GM12864 (cell line): ENCODE measurements around the gene FEN1.

ENCODE experiments used
- DNase-seq: peaks from one replicate; pipeline ENCODE4 v3.0.0-alpha.2; 2011; ENCODE audit warnings: low read depth
- H3K4me3 ChIP-seq: 2 replicates; pipeline ENCODE4 v1.5.1; 2011; ENCODE audit warnings: mild to moderate bottlenecking, low read depth, low read length, control low read depth
- TF ChIP-seq, protein P1 (sequence below): IDR thresholded peaks from 2 replicates; pipeline ENCODE4 v1.5.1; 2011; ENCODE audit warnings: low read depth, mild to moderate bottlenecking, moderate library complexity, low read length, control low read depth, inconsistent platforms; ENCODE audit errors: missing control alignments

FEN1 gene

DNA sequence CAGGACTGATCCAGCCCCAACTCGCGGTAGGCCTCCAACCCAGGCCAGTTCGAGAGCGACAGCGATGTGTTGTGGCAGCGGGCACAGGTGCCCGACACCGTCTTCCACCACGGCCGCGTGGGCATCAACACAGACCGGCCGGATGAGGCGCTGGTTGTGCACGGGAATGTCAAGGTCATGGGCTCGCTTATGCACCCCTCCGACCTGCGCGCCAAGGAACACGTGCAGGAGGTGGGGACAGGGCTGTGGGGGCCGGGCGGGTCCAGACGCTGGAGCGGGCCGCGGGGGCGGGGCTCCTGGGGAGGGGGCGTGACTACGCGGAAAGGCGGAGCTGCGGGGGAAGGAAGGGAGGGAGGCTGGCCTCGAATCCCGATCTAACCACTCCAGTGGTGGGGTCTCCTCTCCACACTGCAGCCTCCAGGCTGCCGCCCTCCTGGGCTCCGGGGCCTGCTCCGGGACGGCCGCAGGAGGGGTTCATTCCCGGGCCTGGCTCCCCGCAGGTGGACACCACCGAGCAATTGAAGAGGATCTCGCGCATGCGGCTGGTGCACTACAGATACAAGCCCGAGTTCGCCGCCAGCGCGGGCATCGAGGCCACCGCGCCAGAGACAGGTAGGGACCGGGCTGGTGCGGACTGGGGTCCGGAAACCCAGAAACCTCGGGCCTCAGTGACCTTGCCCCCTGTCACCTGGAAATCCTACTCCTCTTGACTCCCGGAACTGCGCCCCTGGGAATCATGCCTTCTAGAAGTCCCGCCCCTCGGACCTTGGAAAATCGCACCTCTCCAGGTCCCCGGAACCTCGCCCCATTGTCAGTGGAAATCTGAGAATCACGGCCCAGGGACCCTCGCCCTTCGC lies 15.2 kb upstream of the FEN1 start:
- peak overlapping the region; percentile 32 for H3K4me3 ChIP-seq
- TF ChIP-seq, protein P1, sequence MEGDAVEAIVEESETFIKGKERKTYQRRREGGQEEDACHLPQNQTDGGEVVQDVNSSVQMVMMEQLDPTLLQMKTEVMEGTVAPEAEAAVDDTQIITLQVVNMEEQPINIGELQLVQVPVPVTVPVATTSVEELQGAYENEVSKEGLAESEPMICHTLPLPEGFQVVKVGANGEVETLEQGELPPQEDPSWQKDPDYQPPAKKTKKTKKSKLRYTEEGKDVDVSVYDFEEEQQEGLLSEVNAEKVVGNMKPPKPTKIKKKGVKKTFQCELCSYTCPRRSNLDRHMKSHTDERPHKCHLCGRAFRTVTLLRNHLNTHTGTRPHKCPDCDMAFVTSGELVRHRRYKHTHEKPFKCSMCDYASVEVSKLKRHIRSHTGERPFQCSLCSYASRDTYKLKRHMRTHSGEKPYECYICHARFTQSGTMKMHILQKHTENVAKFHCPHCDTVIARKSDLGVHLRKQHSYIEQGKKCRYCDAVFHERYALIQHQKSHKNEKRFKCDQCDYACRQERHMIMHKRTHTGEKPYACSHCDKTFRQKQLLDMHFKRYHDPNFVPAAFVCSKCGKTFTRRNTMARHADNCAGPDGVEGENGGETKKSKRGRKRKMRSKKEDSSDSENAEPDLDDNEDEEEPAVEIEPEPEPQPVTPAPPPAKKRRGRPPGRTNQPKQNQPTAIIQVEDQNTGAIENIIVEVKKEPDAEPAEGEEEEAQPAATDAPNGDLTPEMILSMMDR, result peak; percentile 1
- no peak for DNase-seq

DNA sequence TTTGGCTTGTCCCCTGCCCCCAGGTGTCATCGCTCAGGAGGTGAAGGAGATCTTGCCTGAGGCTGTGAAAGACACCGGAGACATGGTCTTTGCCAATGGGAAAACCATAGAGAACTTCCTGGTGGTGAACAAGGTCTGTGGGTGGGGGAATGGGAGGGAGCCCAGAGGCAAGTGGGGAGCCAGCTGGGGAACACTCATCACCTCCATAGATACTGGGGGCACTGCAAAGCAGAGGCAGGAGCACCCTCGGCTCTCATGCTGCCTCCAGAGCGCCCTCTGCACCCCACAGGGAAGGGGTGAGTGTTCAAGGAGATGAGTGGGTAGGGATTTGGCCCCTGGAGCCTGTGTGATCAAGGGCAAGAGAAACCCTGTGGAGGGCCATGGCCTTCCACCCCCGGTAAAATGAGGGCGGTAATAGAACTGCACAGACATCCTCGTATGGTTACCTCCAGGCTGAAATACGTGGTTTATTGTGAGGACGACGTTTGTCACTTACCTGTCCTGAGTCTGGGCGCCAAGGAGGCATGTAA lies 14.3 kb upstream of the FEN1 start:
- no peak for DNase-seq
- TF ChIP-seq, protein P1, result peak; percentile 3

DNA sequence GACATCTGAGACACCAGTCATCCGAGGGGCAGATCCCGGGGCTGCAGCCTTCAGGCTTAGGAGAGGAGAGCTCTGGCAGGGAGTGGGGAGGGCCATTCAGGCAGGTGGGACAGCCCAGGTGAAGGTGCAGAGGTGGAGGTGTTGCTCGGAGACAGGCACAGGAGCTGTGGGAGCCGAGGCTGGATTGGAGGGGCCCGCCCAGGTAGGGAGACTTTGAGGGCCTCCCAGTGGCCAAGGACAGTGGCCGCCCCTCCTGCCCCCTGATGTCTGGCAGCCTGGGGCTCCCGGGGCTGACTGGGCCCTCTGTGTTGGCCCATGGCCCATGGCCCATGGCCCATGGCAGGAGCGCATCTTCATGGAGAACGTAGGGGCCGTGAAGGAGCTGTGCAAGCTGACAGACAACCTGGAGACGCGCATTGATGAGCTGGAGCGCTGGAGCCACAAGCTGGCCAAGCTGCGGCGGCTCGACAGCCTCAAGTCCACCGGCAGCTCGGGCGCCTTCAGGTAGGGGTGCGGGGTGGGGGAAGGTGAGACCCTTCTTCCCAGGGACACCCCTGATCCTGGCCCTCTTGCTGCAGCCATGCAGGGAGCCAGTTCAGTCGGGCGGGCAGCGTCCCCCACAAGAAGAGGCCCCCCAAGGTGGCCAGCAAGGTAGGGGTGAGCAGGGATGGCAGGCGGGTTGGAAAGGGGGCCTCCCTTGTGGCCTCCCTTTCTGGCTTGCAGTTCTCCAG lies 13.6 kb upstream of the FEN1 start:
- TF ChIP-seq, protein P1, result no peak
- H3K4me3 ChIP-seq, result no peak overlapping the region
- DNase-seq, result no peak

More for the DNA sequence above, 14.3 kb upstream of the FEN1 start:
- H3K4me3 ChIP-seq, result no peak overlapping the region

DNA sequence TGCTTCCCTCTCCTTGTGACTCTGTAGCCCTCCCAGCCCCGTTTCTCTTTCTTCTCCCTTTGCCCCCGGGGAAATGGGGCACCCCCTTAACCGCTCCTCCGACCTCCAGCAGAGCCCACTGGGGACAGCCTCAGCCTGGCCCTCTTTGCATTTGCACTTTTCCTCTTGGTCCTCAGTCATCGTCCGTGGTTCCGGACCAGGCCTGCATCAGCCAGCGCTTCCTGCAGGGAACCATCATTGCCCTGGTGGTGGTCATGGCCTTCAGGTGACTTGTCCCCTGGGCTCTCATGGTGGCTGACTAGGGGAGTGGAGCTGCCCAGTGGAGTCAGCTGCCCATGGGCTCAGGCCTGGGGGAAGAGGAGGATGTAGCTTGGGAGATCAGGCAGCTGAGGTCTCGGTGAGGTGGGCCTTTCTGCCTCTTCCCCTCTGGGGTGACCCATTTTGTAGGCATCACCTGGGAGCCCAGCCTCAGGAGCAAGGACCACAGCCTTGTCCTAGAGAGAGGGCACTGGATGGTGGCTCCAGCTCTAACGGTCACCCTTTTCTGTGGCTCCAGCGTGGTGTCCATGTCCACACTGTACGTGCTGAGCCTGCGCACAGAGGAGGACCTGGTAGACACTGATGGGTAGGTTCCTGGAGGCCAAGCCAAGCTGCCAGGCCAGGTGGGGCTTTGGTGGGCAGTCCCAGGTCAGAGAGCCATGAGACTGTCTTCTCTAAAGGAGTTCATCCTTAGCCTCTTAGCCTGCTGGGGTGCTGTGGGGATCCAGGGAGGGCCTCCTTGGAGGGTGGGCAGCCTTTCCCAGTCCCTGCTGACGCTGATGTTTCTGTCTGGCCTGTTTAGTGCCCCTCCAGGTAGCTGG lies 12.8 kb upstream of the FEN1 start:
- TF ChIP-seq, protein P1, result no peak
- DNase-seq, result no peak
- H3K4me3 ChIP-seq, result no peak overlapping the region

DNA sequence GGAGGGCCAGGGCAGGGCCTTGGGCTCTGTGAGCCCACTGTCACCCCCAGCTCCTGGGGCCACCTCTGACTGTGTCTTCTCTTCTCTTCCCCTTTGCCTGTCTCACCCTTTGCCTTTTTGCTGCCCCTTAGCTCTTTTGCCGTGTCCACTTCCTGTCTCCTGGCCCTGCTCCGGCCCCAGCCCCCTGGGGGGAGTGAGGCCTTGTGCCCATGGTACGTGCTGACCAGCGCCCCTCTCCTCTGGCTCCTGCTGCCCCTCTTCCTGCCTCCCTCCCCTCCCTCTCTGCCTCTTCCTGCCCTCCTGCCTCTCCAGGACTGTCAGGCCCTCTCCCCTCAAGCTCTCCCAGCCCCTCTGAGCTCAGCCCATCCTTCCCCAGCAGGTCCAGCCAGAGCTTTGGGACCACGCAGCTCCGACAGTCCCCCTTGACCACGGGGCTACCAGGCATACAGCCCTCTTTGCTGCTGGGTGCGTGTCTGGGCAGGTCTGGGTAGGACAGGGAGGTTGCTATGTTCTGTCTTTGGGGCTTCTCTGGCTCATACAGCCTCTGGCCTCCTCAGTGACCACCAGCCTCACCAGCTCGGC lies 12.0 kb upstream of the FEN1 start:
- no peak overlapping the region for H3K4me3 ChIP-seq
- DNase-seq, result no peak
- TF ChIP-seq, protein P1, result no peak

DNA sequence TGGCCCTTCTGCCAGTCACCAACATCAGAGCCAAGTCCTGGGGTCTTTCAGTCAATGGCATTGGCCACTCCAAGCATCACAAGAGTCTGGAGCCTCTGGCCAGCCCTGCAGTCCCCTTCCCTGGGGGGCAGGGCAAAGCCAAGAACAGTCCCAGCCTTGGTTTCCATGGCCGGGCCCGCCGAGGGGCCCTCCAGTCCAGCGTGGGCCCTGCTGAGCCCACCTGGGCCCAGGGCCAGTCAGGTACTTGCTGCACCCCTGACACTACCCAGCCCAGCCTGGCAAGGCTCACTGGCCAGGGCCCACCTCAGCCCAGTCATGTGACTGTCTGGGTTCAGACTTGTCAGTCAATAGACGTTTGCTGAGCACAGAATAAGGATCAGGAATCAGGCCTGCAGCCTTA lies 11.1 kb upstream of the FEN1 start:
- no peak overlapping the region for H3K4me3 ChIP-seq
- no peak for DNase-seq
- TF ChIP-seq, protein P1, result no peak
